TTC549 (cell line): ENCODE measurements around the gene OR10G6.
"Not testable (repeated sequence)": the region's sequence is repeated elsewhere in the genome, so short reads cannot be mapped to it uniquely, and the experiment has no call there.

ENCODE experiments used
- FAIRE-seq: peaks from 2 replicates; lab custom pipeline; 2012; peaks lifted over from hg19 to GRCh38; lab: Jason Lieb, UNC

The OR10G6 gene

GRCh38 chr11:123995119-123995518, at the start of gene OR10G6:
Gene OR10G6 (minus strand): TSS chr11:123995161. CDS start chr11:123995161, 0 bp downstream.
- no peak for FAIRE-seq

GRCh38 chr11:124043420-124043819, 48.5 kb upstream of the OR10G6 start:
- no peak for FAIRE-seq

- no peak for FAIRE-seq
These were observed 46.3 kb upstream of the OR10G6 start, which contains the start of gene OR10G7 for GRCh38 chr11:124041254-124041653. Gene OR10G7 (minus strand): TSS chr11:124041325. CDS start chr11:124039001, 2,324 bp downstream.

DNA sequence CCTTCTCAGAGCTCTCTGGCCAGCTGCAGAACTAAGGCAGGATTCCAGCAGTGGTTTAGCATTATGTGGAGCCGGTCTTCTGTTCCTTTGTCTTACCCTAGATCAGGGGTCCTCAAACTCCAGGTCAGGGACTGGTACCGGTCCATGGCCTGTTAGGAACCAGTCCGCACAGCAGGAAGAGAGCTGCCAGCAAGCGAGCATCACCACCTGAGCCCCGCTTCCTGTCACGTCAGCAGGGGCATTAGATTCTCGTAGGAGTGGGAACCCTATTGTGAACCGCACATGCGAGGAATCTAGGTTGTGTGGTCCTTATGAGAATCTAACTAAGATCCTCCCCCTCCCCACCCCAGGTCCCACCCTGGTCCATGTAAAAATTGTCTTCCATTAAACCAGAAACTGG, 44.6 kb upstream of the OR10G6 start:
- FAIRE-seq = no peak

GRCh38 chr11:124036666-124037065, 41.7 kb upstream of the OR10G6 start:
- FAIRE-seq = no peak

DNA sequence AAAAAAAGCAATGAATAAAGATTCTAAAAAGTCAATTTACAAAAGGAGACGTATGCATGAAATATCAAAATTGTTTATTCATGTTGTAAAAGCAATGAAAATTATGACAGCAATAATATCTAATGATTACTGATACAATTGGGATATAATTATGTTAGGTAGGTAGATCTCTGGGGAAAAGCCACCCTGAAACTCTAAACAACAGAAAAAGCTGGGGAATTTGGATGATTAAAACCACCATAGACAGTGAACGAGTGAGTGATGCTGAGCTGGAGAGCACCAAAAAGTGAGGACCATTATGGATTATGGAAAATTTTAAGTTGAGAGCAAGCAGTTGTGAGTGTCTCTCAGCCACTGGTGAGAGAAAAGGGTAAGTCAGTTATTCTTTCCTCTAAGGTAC, 31.5 kb upstream of the OR10G6 start, which contains the start of gene OR10G8:
Gene OR10G8 (plus strand): TSS at position 301 of the 400 bp plus-strand sequence. CDS start 2,825 bp downstream, outside the sequence.
- no peak for FAIRE-seq

DNA sequence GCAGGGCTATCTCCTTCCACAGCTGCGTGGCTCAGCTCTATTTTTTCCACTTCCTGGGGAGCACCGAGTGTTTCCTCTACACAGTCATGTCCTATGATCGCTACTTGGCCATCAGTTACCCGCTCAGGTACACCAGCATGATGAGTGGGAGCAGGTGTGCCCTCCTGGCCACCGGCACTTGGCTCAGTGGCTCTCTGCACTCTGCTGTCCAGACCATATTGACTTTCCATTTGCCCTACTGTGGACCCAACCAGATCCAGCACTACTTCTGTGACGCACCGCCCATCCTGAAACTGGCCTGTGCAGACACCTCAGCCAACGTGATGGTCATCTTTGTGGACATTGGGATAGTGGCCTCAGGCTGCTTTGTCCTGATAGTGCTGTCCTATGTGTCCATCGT, 20.9 kb upstream of the OR10G6 start:
- FAIRE-seq = not testable (repeated sequence)

- no peak for FAIRE-seq
These were observed 17.7 kb upstream of the OR10G6 start, which contains the start of gene OR10G4 for GRCh38 chr11:124012697-124013096. Gene OR10G4 (plus strand): TSS chr11:124012997. CDS start chr11:124015575, 2,578 bp downstream.

DNA sequence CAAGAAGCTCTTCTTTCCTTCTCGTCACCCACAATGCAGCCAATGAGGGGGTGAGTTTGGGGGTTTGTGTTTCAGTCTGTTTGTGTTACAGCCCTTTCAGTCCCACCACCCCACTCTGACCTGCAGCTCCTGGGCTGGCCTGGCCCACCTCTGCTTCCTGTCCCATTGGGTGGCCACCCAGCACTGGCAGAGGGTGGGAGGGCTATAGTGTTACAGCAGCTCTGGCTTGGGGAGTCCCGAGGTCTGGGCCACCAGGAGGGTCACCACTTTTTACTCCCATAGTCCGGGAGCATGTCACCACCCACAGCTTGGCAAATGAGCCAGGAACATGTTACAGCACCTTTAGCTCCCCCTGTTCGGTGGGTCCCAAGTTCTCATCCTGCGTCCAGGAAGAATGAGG, 15.7 kb downstream of the OR10G6 start:
- FAIRE-seq = no peak

DNA sequence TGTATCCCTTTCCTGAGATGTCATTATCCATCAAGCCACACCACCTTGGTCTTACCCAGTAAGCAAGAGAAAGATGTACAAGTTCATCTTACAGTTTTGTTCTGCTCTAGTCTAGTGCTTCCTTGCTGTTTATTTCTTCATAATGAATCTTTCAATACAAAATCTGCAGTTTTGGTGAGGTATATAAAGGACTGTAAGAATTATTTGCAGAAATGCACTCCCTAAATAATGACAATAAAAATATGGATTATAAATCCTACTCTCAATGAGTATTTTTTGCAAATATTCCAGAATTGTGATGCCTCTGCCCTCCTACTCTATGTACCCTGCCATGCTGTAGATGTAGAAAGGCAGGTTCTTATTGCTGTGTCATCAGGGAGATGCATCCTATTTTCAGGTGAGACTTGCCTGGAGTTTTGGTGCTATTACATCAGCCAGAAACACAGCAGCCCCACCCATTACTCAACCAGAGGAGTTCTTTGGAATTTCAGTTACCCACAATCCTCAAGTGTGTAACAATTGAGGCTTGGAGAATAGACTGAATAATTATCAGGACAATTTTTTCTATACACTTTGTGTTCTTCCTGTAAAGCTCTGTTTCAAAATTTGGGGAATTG, 17.1 kb downstream of the OR10G6 start, which contains the start of gene OR10S1:
Gene OR10S1 (minus strand): TSS at position 51 of the 617 bp plus-strand sequence. CDS start 117 bp downstream, outside the sequence.
- no peak for FAIRE-seq

DNA sequence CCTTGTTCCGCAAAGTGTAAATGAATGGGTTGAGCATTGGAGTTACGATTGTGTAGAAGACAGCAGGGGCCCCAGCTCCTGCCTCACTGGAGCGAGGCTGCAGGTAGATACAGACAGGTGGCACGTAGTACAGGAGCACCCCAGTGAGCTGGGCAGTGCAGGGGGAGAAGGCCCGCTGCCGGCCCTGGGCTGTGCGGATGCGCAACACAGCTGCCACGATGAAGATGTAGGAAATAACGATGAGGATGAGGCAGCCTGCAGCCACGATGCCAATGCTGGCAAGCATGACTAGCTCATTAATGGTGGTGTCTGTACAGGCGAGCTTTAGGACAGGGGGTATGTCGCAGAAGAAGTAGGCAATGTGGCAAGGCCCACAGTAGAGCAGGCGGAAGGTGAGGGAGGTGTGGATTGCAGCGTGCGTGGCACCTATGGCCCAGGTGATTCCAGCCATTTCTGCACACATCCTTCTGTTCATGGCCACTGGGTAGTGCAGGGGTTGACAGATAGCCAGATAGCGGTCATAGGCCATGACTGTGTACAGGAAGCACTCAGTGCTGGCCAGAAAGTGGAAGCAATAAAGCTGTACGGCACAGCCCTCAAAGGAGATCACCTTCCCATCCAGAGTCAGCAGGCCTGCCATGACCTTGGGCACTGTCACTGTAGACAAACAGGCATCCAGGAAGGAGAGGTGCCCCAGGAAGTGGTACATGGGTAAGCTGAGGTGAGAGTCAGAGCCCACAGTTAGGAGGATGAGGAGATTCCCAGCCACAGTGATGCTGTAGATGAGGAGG, 18.0 kb downstream of the OR10G6 start:
- no peak for FAIRE-seq

GRCh38 chr11:123973816-123974215, 21.1 kb downstream of the OR10G6 start:
- no peak for FAIRE-seq

DNA sequence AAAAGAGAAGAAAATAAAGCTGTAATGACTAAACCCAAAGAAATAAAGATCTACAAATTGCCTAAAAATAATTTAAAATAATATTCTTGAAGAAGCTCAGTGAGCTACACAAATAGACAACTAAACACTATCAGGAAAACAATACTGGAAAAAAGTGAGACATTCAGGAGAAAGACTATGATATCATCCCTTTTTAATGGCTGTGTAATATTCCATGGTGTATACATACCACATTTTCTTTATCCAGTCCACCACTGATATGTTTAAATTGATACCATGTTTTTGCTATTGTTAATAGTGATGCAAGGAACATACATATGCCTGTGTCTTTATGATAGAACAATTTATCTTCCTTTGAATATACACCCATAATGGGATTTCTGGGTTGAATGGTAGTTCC, 38.2 kb downstream of the OR10G6 start:
- FAIRE-seq = no peak

DNA sequence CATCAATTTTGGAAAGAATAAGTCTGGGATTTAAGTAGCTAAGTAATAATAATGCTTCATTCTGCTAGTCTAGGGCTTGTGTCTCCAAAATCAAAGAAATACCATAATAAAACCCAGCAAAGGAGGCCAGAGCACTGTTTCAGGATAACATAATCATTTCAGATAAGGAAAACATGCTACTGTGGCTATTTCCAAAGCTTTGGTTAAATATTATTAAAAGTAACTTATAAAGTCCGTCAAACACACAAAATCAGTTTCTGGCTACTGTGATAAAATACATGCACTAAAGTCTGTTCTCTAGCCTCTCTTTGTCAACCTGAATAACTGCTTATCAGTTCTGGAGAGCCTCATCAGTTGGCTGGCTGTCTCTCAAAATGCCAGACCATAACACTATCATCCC, 49.8 kb downstream of the OR10G6 start:
- no peak for FAIRE-seq
